Small intestine (tissue), 7 donors: ENCODE measurements around the gene NF2. TPM values are rescaled to one million over a fixed set of nuclear protein-coding genes. Genes with fewer than 3 reads are reported as not detected.
A peak's percentile ranks its signal among the peaks of the same experiment; 100 is the strongest.

Source experiments
- DNase-seq, 2 donors: peaks; one replicate each; pipeline versions ENCODE4 v3.0.0 to v3.0.0-alpha.2; 2013
- FAIRE-seq: peaks from 2 replicates; lab custom pipeline; 2012; peaks lifted over from hg19 to GRCh38; lab: Jason Lieb, UNC
- H3K27ac ChIP-seq, 3 donors: one replicate each; pipeline ENCODE4 v1.5.1; 2013; ENCODE audit warnings: low read length in 2 of 3, mild to moderate bottlenecking in 2 of 3, control low read depth in 1 of 3, inconsistent platforms in 1 of 3, low read depth in 1 of 3, moderate library complexity in 1 of 3
- H3K27me3 ChIP-seq, 3 donors: one replicate each; pipeline ENCODE4 v1.6.1; 2013; ENCODE audit warnings: low read length in 3 of 3, inconsistent platforms in 1 of 3; ENCODE audit not compliant: control insufficient read depth in 3 of 3, insufficient read depth in 3 of 3
- H3K36me3 ChIP-seq, 3 donors: one replicate each; pipeline ENCODE4 v1.6.1; 2013; ENCODE audit warnings: low read length in 3 of 3, inconsistent platforms in 1 of 3, low read depth in 1 of 3, mild to moderate bottlenecking in 1 of 3, moderate library complexity in 1 of 3; ENCODE audit not compliant: control insufficient read depth in 3 of 3, insufficient read depth in 2 of 3
- H3K4me1 ChIP-seq, 3 donors: one replicate each; pipeline ENCODE4 v1.6.1; 2013; ENCODE audit warnings: low read length in 2 of 3, inconsistent platforms in 1 of 3, low read depth in 1 of 3, mild to moderate bottlenecking in 1 of 3, moderate library complexity in 1 of 3; ENCODE audit not compliant: control insufficient read depth in 3 of 3, insufficient read depth in 2 of 3
- H3K4me3 ChIP-seq, 3 donors: one replicate each; pipeline ENCODE4 v1.5.1; 2013; ENCODE audit warnings: low read length in 3 of 3, control low read depth in 1 of 3, inconsistent platforms in 1 of 3, low read depth in 1 of 3, mild to moderate bottlenecking in 1 of 3, moderate library complexity in 1 of 3
- H3K9me3 ChIP-seq, 2 donors: one replicate each; pipeline ENCODE4 v1.6.1; 2013; ENCODE audit warnings: low read depth in 1 of 2, low read length in 1 of 2; ENCODE audit not compliant: control insufficient read depth in 2 of 2, insufficient read depth in 1 of 2
- WGBS, 3 donors: extraction: QIAGEN DNeasy Blood & Tissue Kit; methylation state at CpG; one replicate each; pipeline ENCODE4 v1.1.7; 2013; 5-methylcytosine and 5-hydroxymethylcytosine counted together
- polyA plus RNA-seq, 4 donors: library from polyadenylated mRNA; stranded (reverse) in 3 of 4; unstranded in 1 of 4; fragments of 200-250 nt in 3 of 4; fragments of 120-200 nt in 1 of 4; gene quantifications; one replicate each; pipeline versions ENCODE4 v1.2.1 to v1.2.3, GENCODE V29; 2013
- donor health status: healthy with polysubstance abuse.
- donor health status: control.
- donor health status: control.
- donor health status: Bipolar disorder and iron deficiency.
- donor health status: healthy.

Gene NF2
- polyA plus RNA-seq, 4 donors, result 6.5 to 14.7 (median 9.8) TPM

GRCh38 chr22:29637181-29637580 lies 33.7 kb downstream of the NF2 start:
- Histone ChIP-seq H3K27me3 (no peaks in the 10 kb centered on the region), H3K4me1 (peaks cover 0 to 11% (median 2%) of the 10 kb centered on the region in 3 donors), H3K4me3 (no peak overlapping the region), H3K36me3 (peaks cover 1 to 7% (median 4%) of the 10 kb centered on the region in 3 donors), H3K9me3 (no peaks in the 10 kb centered on the region), H3K27ac (no peak overlapping the region)
- no peak for DNase-seq
- WGBS, 3 donors, result 96 to 100% (median 100%) methylated on average over 1 of the region's 1 CpG
- no peak for FAIRE-seq

- Histone ChIP-seq H3K27ac (no peak overlapping the region), H3K4me3 (no peak overlapping the region), H3K27me3 (no peaks in the 10 kb centered on the region), H3K9me3 (no peaks in the 10 kb centered on the region), H3K4me1 (peaks cover 0 to 15% (median 0%) of the 10 kb centered on the region in 3 donors), H3K36me3 (peaks cover 2 to 11% (median 4%) of the 10 kb centered on the region in 3 donors)
- WGBS, 3 donors, result 93 to 100% (median 97%) methylated on average over 1 of the region's 1 CpG
- FAIRE-seq (no peak), DNase-seq (no peak)
Measured at GRCh38 chr22:29638678-29639077, 35.2 kb downstream of the NF2 start.

- no peaks in the 10 kb centered on the region for H3K27me3 ChIP-seq
- FAIRE-seq (no peak), DNase-seq (no peak)
- H3K27ac ChIP-seq, result no peak overlapping the region
- H3K36me3 ChIP-seq, result peaks cover 2 to 11% (median 4%) of the 10 kb centered on the region in 3 donors
- H3K4me1 ChIP-seq, result peaks cover 0 to 15% (median 0%) of the 10 kb centered on the region in 3 donors
- no peak overlapping the region for H3K4me3 ChIP-seq
- H3K9me3 ChIP-seq, result no peaks in the 10 kb centered on the region
Measured at GRCh38 chr22:29639096-29639495, 35.7 kb downstream of the NF2 start.

- no peaks in the 10 kb centered on the region for H3K9me3 ChIP-seq
- H3K4me3 ChIP-seq, result no peak overlapping the region
- peaks cover 0 to 15% (median 0%) of the 10 kb centered on the region in 3 donors for H3K4me1 ChIP-seq
- no peak overlapping the region for H3K27ac ChIP-seq
- no peaks in the 10 kb centered on the region for H3K27me3 ChIP-seq
- 57 to 62% (median 62%) methylated on average over 8 of the region's 8 CpGs for WGBS, 3 donors
- peaks cover 2 to 11% (median 6%) of the 10 kb centered on the region in 3 donors for H3K36me3 ChIP-seq
- FAIRE-seq (no peak), DNase-seq (no peak)
Measured at GRCh38 chr22:29641042-29641699, 37.7 kb downstream of the NF2 start.

GRCh38 chr22:29641700-29642330 lies 38.4 kb downstream of the NF2 start:
- Histone ChIP-seq H3K4me1 (peaks cover 0 to 15% (median 0%) of the 10 kb centered on the region in 3 donors), H3K4me3 (no peak overlapping the region), H3K9me3 (no peaks in the 10 kb centered on the region), H3K36me3 (peaks cover 4 to 11% (median 4%) of the 10 kb centered on the region in 3 donors), H3K27me3 (no peaks in the 10 kb centered on the region), H3K27ac (no peak overlapping the region)
- DNase-seq (peak; percentile 13 to 61), FAIRE-seq (no peak)
- WGBS, 3 donors, result 34 to 65% (median 47%) methylated on average over 10 of the region's 10 CpGs

- DNase-seq, result no peak
- WGBS, 3 donors, result 77 to 86% (median 83%) methylated on average over 4 of the region's 4 CpGs
- Histone ChIP-seq H3K27ac (no peak overlapping the region), H3K36me3 (peaks cover 2 to 8% (median 4%) of the 10 kb centered on the region in 3 donors), H3K4me1 (peaks cover 0 to 15% (median 0%) of the 10 kb centered on the region in 3 donors), H3K27me3 (no peaks in the 10 kb centered on the region), H3K4me3 (no peak overlapping the region), H3K9me3 (no peaks in the 10 kb centered on the region)
- FAIRE-seq, result no peak
Measured at GRCh38 chr22:29642694-29643093, 39.3 kb downstream of the NF2 start.

GRCh38 chr22:29647954-29648737 lies 44.7 kb downstream of the NF2 start:
- Histone ChIP-seq H3K4me3 (no peak overlapping the region), H3K27ac (no peak overlapping the region), H3K4me1 (no peaks in the 10 kb centered on the region), H3K9me3 (no peaks in the 10 kb centered on the region), H3K27me3 (no peaks in the 10 kb centered on the region), H3K36me3 (peaks cover 2 to 8% (median 2%) of the 10 kb centered on the region in 3 donors)
- FAIRE-seq (no peak), DNase-seq (no peak)
- whole genome bisulfite sequencing, 3 donors, result 94 to 96% (median 95%) methylated on average over 6 of the region's 6 CpGs

GRCh38 chr22:29650370-29650769 lies 46.9 kb downstream of the NF2 start:
- FAIRE-seq (no peak), DNase-seq (no peak)
- Histone ChIP-seq H3K36me3 (peaks cover 2 to 13% (median 2%) of the 10 kb centered on the region in 3 donors), H3K4me3 (no peak overlapping the region), H3K9me3 (no peaks in the 10 kb centered on the region), H3K4me1 (no peaks in the 10 kb centered on the region), H3K27me3 (no peaks in the 10 kb centered on the region), H3K27ac (no peak overlapping the region)
- WGBS, 3 donors, result 88 to 92% (median 90%) methylated on average over 5 of the region's 5 CpGs
